K562 (cell line): Measurements from ENCODE around the gene DSTYK.

ENCODE experiments used
- ETV5 ChIP-seq: sonication (generic); formaldehyde crosslinking; IDR thresholded peaks from 2 replicates; pipeline ENCODE4 v1.4.0; 2020; ENCODE audit warnings: low read depth, mild to moderate bottlenecking, missing genetic modification reagents
- SUPT5H ChIP-seq: fragments of 450-650 bp; IDR thresholded peaks from 2 replicates; pipeline ENCODE4 v1.6.1; 2016
- TF ChIP-seq, protein P1 (sequence below): sonication (generic); formaldehyde crosslinking; IDR thresholded peaks from 2 replicates; pipeline ENCODE4 v1.8.1; 2023; ENCODE audit warnings: mild to moderate bottlenecking, missing genetic modification reagents

DNA sequence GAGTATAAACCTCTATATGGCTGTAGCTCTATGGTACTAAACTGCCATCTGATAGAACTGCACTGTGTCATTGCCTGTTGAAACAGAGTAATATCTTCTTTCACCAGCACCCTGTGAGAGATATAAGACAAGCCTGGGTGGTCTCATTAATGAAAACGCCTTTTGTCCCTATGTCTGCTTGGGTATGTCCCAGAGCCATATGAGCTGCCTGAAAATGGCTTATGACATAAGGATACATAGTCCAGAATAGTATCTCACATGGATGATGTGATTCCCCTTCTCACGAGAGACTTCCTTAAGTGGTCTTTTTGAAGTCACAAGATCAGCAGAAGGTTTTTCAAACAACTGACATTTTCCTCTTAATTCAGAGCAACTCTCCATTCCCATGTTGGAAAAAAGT lies 8.9 kb upstream of the DSTYK start:
- TF ChIP-seq SUPT5H (no peak), ETV5 (CRISPR knock-in tag) (no peak)
- TF ChIP-seq, protein P1, sequence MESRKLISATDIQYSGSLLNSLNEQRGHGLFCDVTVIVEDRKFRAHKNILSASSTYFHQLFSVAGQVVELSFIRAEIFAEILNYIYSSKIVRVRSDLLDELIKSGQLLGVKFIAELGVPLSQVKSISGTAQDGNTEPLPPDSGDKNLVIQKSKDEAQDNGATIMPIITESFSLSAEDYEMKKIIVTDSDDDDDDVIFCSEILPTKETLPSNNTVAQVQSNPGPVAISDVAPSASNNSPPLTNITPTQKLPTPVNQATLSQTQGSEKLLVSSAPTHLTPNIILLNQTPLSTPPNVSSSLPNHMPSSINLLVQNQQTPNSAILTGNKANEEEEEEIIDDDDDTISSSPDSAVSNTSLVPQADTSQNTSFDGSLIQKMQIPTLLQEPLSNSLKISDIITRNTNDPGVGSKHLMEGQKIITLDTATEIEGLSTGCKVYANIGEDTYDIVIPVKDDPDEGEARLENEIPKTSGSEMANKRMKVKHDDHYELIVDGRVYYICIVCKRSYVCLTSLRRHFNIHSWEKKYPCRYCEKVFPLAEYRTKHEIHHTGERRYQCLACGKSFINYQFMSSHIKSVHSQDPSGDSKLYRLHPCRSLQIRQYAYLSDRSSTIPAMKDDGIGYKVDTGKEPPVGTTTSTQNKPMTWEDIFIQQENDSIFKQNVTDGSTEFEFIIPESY (CRISPR knock-in tag), result no peak
